HepG2 (cell line): Measurements from ENCODE around the gene PRRC2A. TPM values are rescaled to one million over a fixed set of nuclear protein-coding genes. Genes with fewer than 3 reads are reported as not detected.
A peak's percentile ranks its signal among the peaks of the same experiment; 100 is the strongest.

Experiments
- HDAC1 ChIP-seq: sonication (generic); formaldehyde crosslinking; IDR thresholded peaks from 2 replicates; pipeline ENCODE4 v1.5.1; 2020; ENCODE audit warnings: mild to moderate bottlenecking, missing genetic modification reagents
- MAFK ChIP-seq, 2 experiments: IDR thresholded peaks in 1 of 2; conservative IDR thresholded peaks in 1 of 2; 2 replicates each; pipeline ENCODE4 v1.6.1; 2011; ENCODE audit warnings: improper control_type of control experiment in 2 of 2, low read length in 2 of 2
- MTA1 ChIP-seq: sonication (generic); formaldehyde crosslinking; IDR thresholded peaks from 2 replicates; pipeline ENCODE4 v1.4.0; 2020; ENCODE audit warnings: missing genetic modification reagents, mild to moderate bottlenecking, borderline replicate concordance
- ONECUT2 ChIP-seq: sonication (generic); formaldehyde crosslinking; IDR thresholded peaks from 2 replicates; pipeline ENCODE4 v1.4.0; 2020; ENCODE audit warnings: missing genetic modification reagents
- SNRNP70 ChIP-seq: fragments of 200-400 bp; formaldehyde crosslinking; IDR thresholded peaks from 2 replicates; pipeline ENCODE4 v1.6.1; 2017; ENCODE audit warnings: mild to moderate bottlenecking, low read depth, low read length, moderate library complexity
- SRSF9 ChIP-seq: fragments of 200-400 bp; formaldehyde crosslinking; IDR thresholded peaks from 2 replicates; pipeline ENCODE4 v1.6.1; 2018; ENCODE audit warnings: borderline replicate concordance, mild to moderate bottlenecking, low read depth, low read length; ENCODE audit not compliant: insufficient read depth, poor library complexity, severe bottlenecking
- ZBTB38 ChIP-seq: sonication (generic); formaldehyde crosslinking; IDR thresholded peaks from 2 replicates; pipeline ENCODE4 v1.5.1; 2020; ENCODE audit warnings: mild to moderate bottlenecking, missing genetic modification reagents
- ZFX ChIP-seq: sonication (generic); formaldehyde crosslinking; IDR thresholded peaks from 2 replicates; pipeline ENCODE4 v1.4.0; 2020; ENCODE audit warnings: mild to moderate bottlenecking, low read depth, missing genetic modification reagents, moderate library complexity
- ZNF263 ChIP-seq: sonication (generic); formaldehyde crosslinking; IDR thresholded peaks from 2 replicates; pipeline ENCODE4 v1.4.0; 2020; ENCODE audit warnings: missing genetic modification reagents
- ZNF619 ChIP-seq: sonication (generic); formaldehyde crosslinking; IDR thresholded peaks from 2 replicates; pipeline ENCODE4 v1.4.0; 2020; ENCODE audit warnings: mild to moderate bottlenecking, missing genetic modification reagents
- ZNF775 ChIP-seq: sonication (generic); formaldehyde crosslinking; IDR thresholded peaks from 2 replicates; pipeline ENCODE4 v1.4.0; 2020; ENCODE audit warnings: missing genetic modification reagents, mild to moderate bottlenecking, moderate library complexity, borderline replicate concordance
- ZSCAN30 ChIP-seq: sonication (generic); formaldehyde crosslinking; IDR thresholded peaks from 2 replicates; pipeline ENCODE4 v1.5.0; 2020; ENCODE audit warnings: mild to moderate bottlenecking, missing genetic modification reagents
- polyA plus RNA-seq, 8 experiments: library from polyadenylated mRNA; depleted of rRNA in 3 of 8; stranded (reverse) in 7 of 8; unstranded in 1 of 8; fragments of >200 nt; fragmentation: Illumina TruSeq in 4 of 8; extraction: Trizol in 4 of 8; gene quantifications; 2 replicates each; pipeline versions ENCODE4 v1.2.1 to v1.2.3, GENCODE V29; 2011 to 2016; ENCODE audit warnings: low read depth in 4 of 8, missing spikeins in 1 of 8, mixed read lengths in 1 of 8; ENCODE audit not compliant: insufficient read depth in 1 of 8
- total RNA-seq, 5 experiments: library from RNA; depleted of rRNA; stranded (reverse); fragments of >200 nt; fragmentation: Illumina TruSeq; extraction: Trizol; gene quantifications; 2 replicates each; pipeline ENCODE4 v1.2.3, GENCODE V29; 2016; ENCODE audit warnings: low read depth in 1 of 5
- TF ChIP-seq, protein P1 (sequence below): sonication (generic); formaldehyde crosslinking; IDR thresholded peaks from 2 replicates; pipeline ENCODE4 v1.5.0; 2020; ENCODE audit warnings: mild to moderate bottlenecking, missing genetic modification reagents
- TF ChIP-seq, protein P2 (sequence below): sonication (generic); formaldehyde crosslinking; IDR thresholded peaks from 2 replicates; pipeline ENCODE4 v1.5.1; 2020; ENCODE audit warnings: missing genetic modification reagents, mild to moderate bottlenecking, borderline replicate concordance
- TF ChIP-seq, protein P3 (sequence below): sonication (generic); formaldehyde crosslinking; IDR thresholded peaks from 2 replicates; pipeline ENCODE4 v1.4.0; 2020; ENCODE audit warnings: missing genetic modification reagents, borderline replicate concordance
- TF ChIP-seq, protein P4 (sequence below): sonication (generic); formaldehyde crosslinking; IDR thresholded peaks from 2 replicates; pipeline ENCODE4 v1.9.0; 2022; ENCODE audit warnings: missing genetic modification reagents, mild to moderate bottlenecking, borderline replicate concordance
- TF ChIP-seq, protein P5 (sequence below): sonication (generic); formaldehyde crosslinking; IDR thresholded peaks from 2 replicates; pipeline ENCODE4 v1.4.0; 2020; ENCODE audit warnings: missing genetic modification reagents

Gene PRRC2A
- total and polyA plus RNA-seq, 2 of the 13 experiments (the other 11 are each of a cell fraction or from before 2014, with no cell fraction given), result 38.9 to 47.4 TPM

DNA sequence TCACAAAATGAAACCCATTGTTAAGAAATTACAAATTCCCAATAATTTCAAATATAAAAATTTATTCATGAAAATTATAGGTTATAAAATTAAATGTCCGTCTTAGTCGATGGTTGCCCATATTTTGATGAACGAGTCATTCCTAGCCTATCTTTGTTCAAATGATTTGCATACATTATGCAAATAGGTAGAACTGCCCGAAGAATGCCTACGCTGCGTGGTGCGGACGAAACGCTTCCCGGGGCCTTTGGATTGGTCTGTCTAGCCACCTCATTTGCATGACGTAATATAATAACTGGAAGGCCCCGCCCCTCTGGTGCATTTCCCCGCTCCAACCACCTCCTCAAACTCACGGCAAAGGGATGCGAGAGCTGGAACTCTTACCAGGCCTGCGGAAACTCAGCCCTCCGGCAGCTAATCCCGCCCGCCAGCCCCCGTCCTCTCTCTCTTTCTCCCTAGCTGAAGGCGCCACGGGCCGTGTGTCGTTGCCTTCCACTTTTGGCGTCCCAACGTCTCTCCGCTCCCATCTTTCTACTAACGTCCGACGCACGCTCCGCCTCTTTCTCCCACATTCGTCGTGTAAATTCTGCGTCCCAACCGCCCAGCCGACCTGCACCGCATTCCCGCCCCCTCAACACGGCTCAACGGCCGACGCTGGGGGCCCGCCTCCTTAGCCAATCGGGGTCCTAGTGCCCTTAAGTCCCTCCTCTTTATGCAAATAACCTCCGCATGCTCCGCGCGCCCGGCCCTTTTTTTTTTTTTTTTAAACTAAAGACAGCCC lies 520 bp upstream of the PRRC2A start (continued):
- peak; percentile 42; the same call in 1 of the 2 replicates for TF ChIP-seq ZSCAN30 (CRISPR knock-in tag)
- peak; percentile 24 to 43; a peak in 2 of 4 replicates for TF ChIP-seq MAFK (conservative IDR thresholded peaks at IDR 0.05 in 1 of 2, IDR thresholded peaks at IDR 0.05 in 1 of 2; ENCODE audit: low read length in 2 of 2)
- peak; percentile 60; the same call in 1 of the 2 replicates for TF ChIP-seq ONECUT2 (CRISPR knock-in tag)
- no peak for TF ChIP-seq SRSF9
- peak; percentile 79 for TF ChIP-seq ZFX
- no peak; the same call in 1 of the 2 replicates for TF ChIP-seq ZNF619 (CRISPR knock-in tag)
- TF ChIP-seq, protein P1, sequence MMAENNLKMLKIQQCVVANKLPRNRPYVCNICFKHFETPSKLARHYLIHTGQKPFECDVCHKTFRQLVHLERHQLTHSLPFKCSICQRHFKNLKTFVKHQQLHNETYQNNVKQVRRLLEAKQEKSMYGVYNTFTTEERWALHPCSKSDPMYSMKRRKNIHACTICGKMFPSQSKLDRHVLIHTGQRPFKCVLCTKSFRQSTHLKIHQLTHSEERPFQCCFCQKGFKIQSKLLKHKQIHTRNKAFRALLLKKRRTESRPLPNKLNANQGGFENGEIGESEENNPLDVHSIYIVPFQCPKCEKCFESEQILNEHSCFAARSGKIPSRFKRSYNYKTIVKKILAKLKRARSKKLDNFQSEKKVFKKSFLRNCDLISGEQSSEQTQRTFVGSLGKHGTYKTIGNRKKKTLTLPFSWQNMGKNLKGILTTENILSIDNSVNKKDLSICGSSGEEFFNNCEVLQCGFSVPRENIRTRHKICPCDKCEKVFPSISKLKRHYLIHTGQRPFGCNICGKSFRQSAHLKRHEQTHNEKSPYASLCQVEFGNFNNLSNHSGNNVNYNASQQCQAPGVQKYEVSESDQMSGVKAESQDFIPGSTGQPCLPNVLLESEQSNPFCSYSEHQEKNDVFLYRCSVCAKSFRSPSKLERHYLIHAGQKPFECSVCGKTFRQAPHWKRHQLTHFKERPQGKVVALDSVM (CRISPR knock-in tag), result 0 out of 2 replicates have a peak, but pooled peaks have one; percentile 9
- peak; percentile 83 for TF ChIP-seq HDAC1
- TF ChIP-seq, protein P2, sequence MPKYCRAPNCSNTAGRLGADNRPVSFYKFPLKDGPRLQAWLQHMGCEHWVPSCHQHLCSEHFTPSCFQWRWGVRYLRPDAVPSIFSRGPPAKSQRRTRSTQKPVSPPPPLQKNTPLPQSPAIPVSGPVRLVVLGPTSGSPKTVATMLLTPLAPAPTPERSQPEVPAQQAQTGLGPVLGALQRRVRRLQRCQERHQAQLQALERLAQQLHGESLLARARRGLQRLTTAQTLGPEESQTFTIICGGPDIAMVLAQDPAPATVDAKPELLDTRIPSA (CRISPR knock-in tag), result no peak
- TF ChIP-seq MTA1 (CRISPR knock-in tag), result peak; percentile 69; the same call in 1 of the 2 replicates
- peak; percentile 86 for TF ChIP-seq ZBTB38 (CRISPR knock-in tag)
- 0 out of 2 replicates have a peak, but pooled peaks have one; percentile 25 for TF ChIP-seq ZNF775 (CRISPR knock-in tag)
- TF ChIP-seq SNRNP70, result no peak
- TF ChIP-seq, protein P3, sequence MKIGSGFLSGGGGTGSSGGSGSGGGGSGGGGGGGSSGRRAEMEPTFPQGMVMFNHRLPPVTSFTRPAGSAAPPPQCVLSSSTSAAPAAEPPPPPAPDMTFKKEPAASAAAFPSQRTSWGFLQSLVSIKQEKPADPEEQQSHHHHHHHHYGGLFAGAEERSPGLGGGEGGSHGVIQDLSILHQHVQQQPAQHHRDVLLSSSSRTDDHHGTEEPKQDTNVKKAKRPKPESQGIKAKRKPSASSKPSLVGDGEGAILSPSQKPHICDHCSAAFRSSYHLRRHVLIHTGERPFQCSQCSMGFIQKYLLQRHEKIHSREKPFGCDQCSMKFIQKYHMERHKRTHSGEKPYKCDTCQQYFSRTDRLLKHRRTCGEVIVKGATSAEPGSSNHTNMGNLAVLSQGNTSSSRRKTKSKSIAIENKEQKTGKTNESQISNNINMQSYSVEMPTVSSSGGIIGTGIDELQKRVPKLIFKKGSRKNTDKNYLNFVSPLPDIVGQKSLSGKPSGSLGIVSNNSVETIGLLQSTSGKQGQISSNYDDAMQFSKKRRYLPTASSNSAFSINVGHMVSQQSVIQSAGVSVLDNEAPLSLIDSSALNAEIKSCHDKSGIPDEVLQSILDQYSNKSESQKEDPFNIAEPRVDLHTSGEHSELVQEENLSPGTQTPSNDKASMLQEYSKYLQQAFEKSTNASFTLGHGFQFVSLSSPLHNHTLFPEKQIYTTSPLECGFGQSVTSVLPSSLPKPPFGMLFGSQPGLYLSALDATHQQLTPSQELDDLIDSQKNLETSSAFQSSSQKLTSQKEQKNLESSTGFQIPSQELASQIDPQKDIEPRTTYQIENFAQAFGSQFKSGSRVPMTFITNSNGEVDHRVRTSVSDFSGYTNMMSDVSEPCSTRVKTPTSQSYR, result no peak
- TF ChIP-seq, protein P4, sequence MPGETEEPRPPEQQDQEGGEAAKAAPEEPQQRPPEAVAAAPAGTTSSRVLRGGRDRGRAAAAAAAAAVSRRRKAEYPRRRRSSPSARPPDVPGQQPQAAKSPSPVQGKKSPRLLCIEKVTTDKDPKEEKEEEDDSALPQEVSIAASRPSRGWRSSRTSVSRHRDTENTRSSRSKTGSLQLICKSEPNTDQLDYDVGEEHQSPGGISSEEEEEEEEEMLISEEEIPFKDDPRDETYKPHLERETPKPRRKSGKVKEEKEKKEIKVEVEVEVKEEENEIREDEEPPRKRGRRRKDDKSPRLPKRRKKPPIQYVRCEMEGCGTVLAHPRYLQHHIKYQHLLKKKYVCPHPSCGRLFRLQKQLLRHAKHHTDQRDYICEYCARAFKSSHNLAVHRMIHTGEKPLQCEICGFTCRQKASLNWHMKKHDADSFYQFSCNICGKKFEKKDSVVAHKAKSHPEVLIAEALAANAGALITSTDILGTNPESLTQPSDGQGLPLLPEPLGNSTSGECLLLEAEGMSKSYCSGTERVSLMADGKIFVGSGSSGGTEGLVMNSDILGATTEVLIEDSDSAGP, result peak; percentile 87
- TF ChIP-seq, protein P5, sequence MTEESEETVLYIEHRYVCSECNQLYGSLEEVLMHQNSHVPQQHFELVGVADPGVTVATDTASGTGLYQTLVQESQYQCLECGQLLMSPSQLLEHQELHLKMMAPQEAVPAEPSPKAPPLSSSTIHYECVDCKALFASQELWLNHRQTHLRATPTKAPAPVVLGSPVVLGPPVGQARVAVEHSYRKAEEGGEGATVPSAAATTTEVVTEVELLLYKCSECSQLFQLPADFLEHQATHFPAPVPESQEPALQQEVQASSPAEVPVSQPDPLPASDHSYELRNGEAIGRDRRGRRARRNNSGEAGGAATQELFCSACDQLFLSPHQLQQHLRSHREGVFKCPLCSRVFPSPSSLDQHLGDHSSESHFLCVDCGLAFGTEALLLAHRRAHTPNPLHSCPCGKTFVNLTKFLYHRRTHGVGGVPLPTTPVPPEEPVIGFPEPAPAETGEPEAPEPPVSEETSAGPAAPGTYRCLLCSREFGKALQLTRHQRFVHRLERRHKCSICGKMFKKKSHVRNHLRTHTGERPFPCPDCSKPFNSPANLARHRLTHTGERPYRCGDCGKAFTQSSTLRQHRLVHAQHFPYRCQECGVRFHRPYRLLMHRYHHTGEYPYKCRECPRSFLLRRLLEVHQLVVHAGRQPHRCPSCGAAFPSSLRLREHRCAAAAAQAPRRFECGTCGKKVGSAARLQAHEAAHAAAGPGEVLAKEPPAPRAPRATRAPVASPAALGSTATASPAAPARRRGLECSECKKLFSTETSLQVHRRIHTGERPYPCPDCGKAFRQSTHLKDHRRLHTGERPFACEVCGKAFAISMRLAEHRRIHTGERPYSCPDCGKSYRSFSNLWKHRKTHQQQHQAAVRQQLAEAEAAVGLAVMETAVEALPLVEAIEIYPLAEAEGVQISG (CRISPR knock-in tag), result peak; percentile 58; the same call in 1 of the 2 replicates
- TF ChIP-seq ZNF263 (CRISPR knock-in tag), result 0 out of 2 replicates have a peak, but pooled peaks have one; percentile 24
